Measurements from ENCODE around the gene MYL4. TPM values are rescaled to one million over a fixed set of nuclear protein-coding genes. Genes with fewer than 3 reads are reported as not detected.

The MYL4 gene
- polyA plus RNA-seq, 1 experiment, result 0.21 TPM

- ChIA-PET CTCF (interaction anchor here (0.6 to 2.8 kb wide), 4 partner anchors 35 to 84 kb away, joined by 3 to 10 read pairs (median 5); no protein-coding TSS in a partner anchor), POLR2A (no interaction called here)
- Histone ChIP-seq H3K36me3 (ENCODE audit: control insufficient read depth, insufficient read depth, low read length) (no peaks in the 10 kb centered on the region), H3K27me3 (ENCODE audit: control insufficient read depth, insufficient read depth, low read length) (no peaks in the 10 kb centered on the region), H3K4me3 (ENCODE audit: low read depth, low read length) (no peak overlapping the region)
- DNase-seq (ENCODE audit: low read depth), result no peak
- no peak for TF ChIP-seq CTCF (IDR thresholded peaks at IDR 0.05; ENCODE audit: insufficient read depth, low read depth, low read length)
Measured at GRCh38 chr17:47231334-47231733, 22.2 kb downstream of the MYL4 start.

GRCh38 chr17:47231866-47232265 is 22.7 kb downstream of the MYL4 start:
- no peak for TF ChIP-seq CTCF (IDR thresholded peaks at IDR 0.05; ENCODE audit: insufficient read depth, low read depth, low read length)
- Histone ChIP-seq H3K4me3 (ENCODE audit: low read depth, low read length) (no peak overlapping the region), H3K27me3 (ENCODE audit: control insufficient read depth, insufficient read depth, low read length) (no peaks in the 10 kb centered on the region), H3K36me3 (ENCODE audit: control insufficient read depth, insufficient read depth, low read length) (no peaks in the 10 kb centered on the region)
- no peak for DNase-seq (ENCODE audit: low read depth)
- ChIA-PET POLR2A (no interaction called here), CTCF (interaction anchor here (0.6 to 2.8 kb wide), 2 partner anchors 35 to 84 kb away, joined by 3 to 10 read pairs; no protein-coding TSS in a partner anchor)

- POLR2A ChIA-PET, result no interaction called here
- CTCF ChIA-PET, result interaction anchor here (2.8 kb wide), 1 partner anchor 83 kb away, joined by 10 read pairs; no protein-coding TSS in a partner anchor
- no peak for TF ChIP-seq CTCF (IDR thresholded peaks at IDR 0.05; ENCODE audit: insufficient read depth, low read depth, low read length)
Measured at GRCh38 chr17:47232465-47232864, 23.3 kb downstream of the MYL4 start.

GRCh38 chr17:47235506-47235905 is 26.4 kb downstream of the MYL4 start:
- Histone ChIP-seq H3K36me3 (ENCODE audit: control insufficient read depth, insufficient read depth, low read length) (no peaks in the 10 kb centered on the region), H3K4me3 (ENCODE audit: low read depth, low read length) (no peak overlapping the region), H3K27me3 (ENCODE audit: control insufficient read depth, insufficient read depth, low read length) (no peaks in the 10 kb centered on the region)
- POLR2A ChIA-PET, result no interaction called here
- no peak for TF ChIP-seq CTCF (IDR thresholded peaks at IDR 0.05; ENCODE audit: insufficient read depth, low read depth, low read length)
- CTCF ChIA-PET, result interaction anchor here (1.0 kb wide), 1 partner anchor 25 kb away, joined by 3 read pairs; no protein-coding TSS in a partner anchor
- DNase-seq (ENCODE audit: low read depth), result no peak

More at GRCh38 chr17:47232465-47232864, 23.3 kb downstream of the MYL4 start:
- Histone ChIP-seq H3K36me3 (ENCODE audit: control insufficient read depth, insufficient read depth, low read length) (no peaks in the 10 kb centered on the region), H3K4me3 (ENCODE audit: low read depth, low read length) (no peak overlapping the region), H3K27me3 (ENCODE audit: control insufficient read depth, insufficient read depth, low read length) (no peaks in the 10 kb centered on the region)
- no peak for DNase-seq (ENCODE audit: low read depth)

- no peaks in the 10 kb centered on the region for H3K36me3 ChIP-seq (ENCODE audit: control insufficient read depth, insufficient read depth, low read length)
- DNase-seq (ENCODE audit: low read depth), result no peak
- ChIA-PET POLR2A (no interaction called here), CTCF (interaction anchor here (1.0 kb wide), 1 partner anchor 25 kb away, joined by 3 read pairs; no protein-coding TSS in a partner anchor)
- no peaks in the 10 kb centered on the region for H3K27me3 ChIP-seq (ENCODE audit: control insufficient read depth, insufficient read depth, low read length)
- no peak overlapping the region for H3K4me3 ChIP-seq (ENCODE audit: low read depth, low read length)
- no peak for TF ChIP-seq CTCF (IDR thresholded peaks at IDR 0.05; ENCODE audit: insufficient read depth, low read depth, low read length)
Measured at GRCh38 chr17:47235923-47236322, 26.8 kb downstream of the MYL4 start.
